HepG2 (cell line): Measurements from ENCODE around the gene SNURF. TPM values are rescaled to one million over a fixed set of nuclear protein-coding genes. Genes with fewer than 3 reads are reported as not detected.
A peak's percentile ranks its signal among the peaks of the same experiment; 100 is the strongest.

ENCODE experiments used
- AKAP8 ChIP-seq: sonication (generic); formaldehyde crosslinking; IDR thresholded peaks from 2 replicates; pipeline ENCODE4 v1.5.1; 2020; ENCODE audit warnings: mild to moderate bottlenecking, missing genetic modification reagents
- ATF4 ChIP-seq, 2 experiments: fragments of 450-650 bp in 1 of 2; sonication (generic) in 1 of 2; formaldehyde crosslinking; IDR thresholded peaks; 2 replicates each; pipeline versions ENCODE4 v1.5.0 to v1.8.0; 2020 to 2022; ENCODE audit warnings: mild to moderate bottlenecking in 1 of 2, missing genetic modification reagents in 1 of 2
- ATF7 ChIP-seq, 2 experiments: fragments of 450-650 bp in 1 of 2; sonication (generic) in 1 of 2; formaldehyde crosslinking in 1 of 2; IDR thresholded peaks; 2 replicates each; pipeline versions ENCODE4 v1.4.0 to v1.6.1; 2016 to 2020; ENCODE audit warnings: antibody characterized with exemption in 1 of 2, mild to moderate bottlenecking in 1 of 2, missing genetic modification reagents in 1 of 2
- CCDC6 ChIP-seq: sonication (generic); formaldehyde crosslinking; IDR thresholded peaks from 2 replicates; pipeline ENCODE4 v1.8.1; 2022; ENCODE audit warnings: mild to moderate bottlenecking, missing genetic modification reagents, moderate library complexity
- DMAP1 ChIP-seq: IDR thresholded peaks from 2 replicates; pipeline ENCODE4 v1.6.1; 2016
- ETV6 ChIP-seq: sonication (generic); formaldehyde crosslinking; conservative IDR thresholded peaks from 2 replicates; pipeline ENCODE4 v1.4.0; 2020; ENCODE audit warnings: missing genetic modification reagents
- FOXK2 ChIP-seq: fragments of 450-650 bp; IDR thresholded peaks from 2 replicates; pipeline ENCODE4 v1.6.1; 2016
- GABPB1 ChIP-seq: IDR thresholded peaks from 2 replicates; pipeline ENCODE4 v1.6.1; 2016; ENCODE audit warnings: mild to moderate bottlenecking, missing genetic modification reagents, moderate library complexity, missing compliant biosample characterization
- GZF1 ChIP-seq: sonication (generic); formaldehyde crosslinking; IDR thresholded peaks from 2 replicates; pipeline ENCODE4 v1.5.1; 2020; ENCODE audit warnings: mild to moderate bottlenecking, missing genetic modification reagents
- MLX ChIP-seq: IDR thresholded peaks from 2 replicates; pipeline ENCODE4 v1.6.1; 2016
- MYPOP ChIP-seq: sonication (generic); formaldehyde crosslinking; IDR thresholded peaks from 2 replicates; pipeline ENCODE4 v1.8.1; 2023; ENCODE audit warnings: mild to moderate bottlenecking, moderate library complexity, missing genetic modification reagents
- NPAS2 ChIP-seq: sonication (generic); formaldehyde crosslinking; IDR thresholded peaks from 2 replicates; pipeline ENCODE4 v1.8.0; 2022; ENCODE audit warnings: mild to moderate bottlenecking, missing genetic modification reagents, borderline replicate concordance
- POGZ ChIP-seq: sonication (generic); formaldehyde crosslinking; IDR thresholded peaks from 2 replicates; pipeline ENCODE4 v1.4.0; 2020; ENCODE audit warnings: mild to moderate bottlenecking, missing genetic modification reagents
- SNAPC4 ChIP-seq: sonication (generic); formaldehyde crosslinking; IDR thresholded peaks from 2 replicates; pipeline ENCODE4 v1.4.0; 2020; ENCODE audit warnings: mild to moderate bottlenecking, missing genetic modification reagents
- YY1 ChIP-seq: IDR thresholded peaks from 2 replicates; pipeline ENCODE4 v1.6.1; 2011; ENCODE audit warnings: low read length, low read depth, moderate library complexity, mild to moderate bottlenecking; ENCODE audit not compliant: insufficient read depth, insufficient replicate concordance
- ZBTB7B ChIP-seq: sonication (generic); formaldehyde crosslinking; IDR thresholded peaks from 2 replicates; pipeline ENCODE4 v1.4.0; 2020; ENCODE audit warnings: missing genetic modification reagents
- ZNF207 ChIP-seq: fragments of 450-650 bp; IDR thresholded peaks from 2 replicates; pipeline ENCODE4 v1.6.1; 2016; ENCODE audit warnings: antibody characterized with exemption, borderline replicate concordance
- ZNF331 ChIP-seq: sonication (generic); formaldehyde crosslinking; IDR thresholded peaks from 2 replicates; pipeline ENCODE4 v1.4.0; 2020; ENCODE audit warnings: missing genetic modification reagents
- ZNF512B ChIP-seq: sonication (generic); formaldehyde crosslinking; IDR thresholded peaks from 2 replicates; pipeline ENCODE4 v1.5.1; 2020; ENCODE audit warnings: missing genetic modification reagents, mild to moderate bottlenecking, borderline replicate concordance
- polyA plus RNA-seq, 8 experiments: library from polyadenylated mRNA; depleted of rRNA in 3 of 8; stranded (reverse) in 7 of 8; unstranded in 1 of 8; fragments of >200 nt; fragmentation: Illumina TruSeq in 4 of 8; extraction: Trizol in 4 of 8; gene quantifications; 2 replicates each; pipeline versions ENCODE4 v1.2.1 to v1.2.3, GENCODE V29; 2011 to 2016; ENCODE audit warnings: low read depth in 4 of 8, missing spikeins in 1 of 8, mixed read lengths in 1 of 8; ENCODE audit not compliant: insufficient read depth in 1 of 8
- total RNA-seq, 5 experiments: library from RNA; depleted of rRNA; stranded (reverse); fragments of >200 nt; fragmentation: Illumina TruSeq; extraction: Trizol; gene quantifications; 2 replicates each; pipeline ENCODE4 v1.2.3, GENCODE V29; 2016; ENCODE audit warnings: low read depth in 1 of 5

The SNURF gene
- total and polyA plus RNA-seq, 2 of the 13 experiments (the other 11 are each of a cell fraction or from before 2014, with no cell fraction given), result 2.1 to 7.6 TPM

- TF ChIP-seq MYPOP (CRISPR knock-in tag) (0 out of 2 replicates have a peak, but pooled peaks have one; percentile 57), ZNF207 (no peak), ETV6 (CRISPR knock-in tag) (no peak), ZNF331 (CRISPR knock-in tag) (no peak), POGZ (CRISPR knock-in tag) (peak; percentile 44; the same call in 1 of the 2 replicates), ATF7 (IDR thresholded peaks at IDR 0.05) (peak; percentile 59; the same call in 1 of the 2 replicates), ATF7 (CRISPR knock-in tag; IDR thresholded peaks at IDR 0.05) (no peak), GZF1 (no peak), ATF4 (CRISPR knock-in tag; IDR thresholded peaks at IDR 0.05) (peak in 1 of 2 experiments; percentile 34; a peak in 1 of 4 replicates), YY1 (peak; percentile 92), CCDC6 (CRISPR knock-in tag) (no peak), GABPB1 (CRISPR knock-in tag) (peak; percentile 74), ZBTB7B (no peak), AKAP8 (CRISPR knock-in tag) (0 out of 2 replicates have a peak, but pooled peaks have one; percentile 29), MLX (CRISPR knock-in tag) (no peak), SNAPC4 (peak; percentile 48; the same call in 1 of the 2 replicates), FOXK2 (no peak), NPAS2 (CRISPR knock-in tag) (no peak), DMAP1 (CRISPR knock-in tag) (peak; percentile 56), ZNF512B (no peak)
Observed at GRCh38 chr15:24956111-24956838, 1.5 kb downstream of the SNURF start (continued).
